ENCODE results near the gene OBP2A.
"Not testable (repeated sequence)": the region's sequence is repeated elsewhere in the genome, so short reads cannot be mapped to it uniquely, and the experiment has no call there.

Gene OBP2A

GRCh38 chr9:135545646-135546176 is at the start of gene OBP2A:
Gene OBP2A, plus strand, starts transcription at chr9:135546126. Its CDS starts 55 bp downstream, at chr9:135546181.
- ATAC-seq, DNase-seq: not testable (repeated sequence)

DNA sequence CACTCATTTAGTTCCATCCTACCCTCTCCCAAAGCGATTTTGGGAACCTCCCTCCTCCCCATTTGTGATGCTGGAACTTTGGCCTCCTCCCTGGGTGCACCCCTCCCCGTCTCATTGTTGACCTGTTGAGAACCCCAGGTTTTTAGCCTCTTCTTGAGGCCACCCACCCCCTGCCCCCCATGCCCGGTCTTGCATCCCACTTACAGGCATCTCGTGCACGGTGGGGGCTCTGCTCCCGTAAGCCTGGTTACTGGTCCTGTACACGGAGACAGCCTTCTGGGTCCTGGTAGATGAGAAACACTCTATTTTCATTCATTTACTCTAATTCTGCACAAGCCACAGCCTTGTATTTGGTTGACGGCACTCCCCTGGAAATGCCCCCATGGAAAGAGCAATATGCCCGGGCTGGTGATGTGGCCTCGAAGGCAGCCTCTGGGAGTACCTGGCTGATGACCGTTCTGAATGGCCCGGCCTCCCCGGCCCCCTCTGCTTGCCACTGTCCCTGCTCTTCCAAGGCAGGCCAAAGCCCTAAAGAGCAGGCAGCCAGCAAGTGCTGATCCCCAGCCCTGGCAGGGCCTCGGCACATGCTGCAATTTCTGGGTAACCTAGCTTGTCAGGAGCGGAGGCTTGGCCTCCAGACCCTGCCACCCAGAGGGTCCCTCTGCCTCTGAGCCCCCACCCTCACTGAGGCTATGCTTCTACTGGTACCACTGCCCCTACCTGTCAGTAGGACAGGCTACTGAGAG is 47.4 kb upstream of the OBP2A start:
- DNase-seq (no peak), ATAC-seq (no peak)

GRCh38 chr9:135499326-135500070 is 46.4 kb upstream of the OBP2A start:
- ATAC-seq (peak; percentile 37), DNase-seq (peak; percentile 92)

GRCh38 chr9:135500071-135500524 is 45.8 kb upstream of the OBP2A start:
- ATAC-seq (no peak), DNase-seq (no peak)

DNA sequence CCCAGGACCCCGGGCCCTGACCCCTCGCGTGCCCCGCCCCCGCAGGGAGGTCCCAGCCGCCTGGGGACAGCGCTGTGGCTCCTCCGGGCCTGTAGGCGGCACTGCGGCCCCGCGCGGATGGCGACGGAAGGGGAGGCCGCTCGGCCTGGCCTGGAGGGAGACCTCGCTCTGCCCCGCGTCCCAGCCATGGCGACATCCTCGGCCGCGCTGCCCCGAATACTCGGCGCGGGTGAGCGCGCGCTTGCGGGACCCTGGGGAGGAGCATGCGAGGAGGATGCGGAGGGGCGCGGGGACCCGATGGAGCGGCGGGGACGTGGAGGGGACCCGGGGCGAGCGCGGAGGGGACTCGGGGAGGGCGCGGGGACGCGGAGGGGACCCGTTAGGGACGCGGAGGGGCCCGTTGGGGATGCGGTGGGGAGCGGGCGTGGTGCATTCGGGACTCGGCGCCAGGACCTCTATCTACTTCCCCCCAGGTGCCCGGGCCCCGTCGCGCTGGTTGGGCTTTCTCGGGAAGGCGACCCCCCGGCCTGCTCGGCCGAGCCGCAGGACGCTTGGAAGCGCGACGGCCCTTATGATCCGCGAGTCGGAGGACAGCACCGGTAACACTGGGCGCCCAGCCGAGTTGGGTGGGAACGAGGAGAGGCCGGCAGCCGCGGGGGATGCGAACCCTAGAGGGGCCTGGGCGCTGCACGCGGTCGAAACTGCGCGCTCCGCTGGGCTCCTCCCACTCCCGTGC is 45.2 kb upstream of the OBP2A start, which contains the start of gene MRPS2:
MRPS2 (plus strand) TSS at position 158 of the 736 bp plus-strand sequence; CDS start at position 187, 29 bp downstream.
- ATAC-seq, result peak; percentile 91

GRCh38 chr9:135501261-135502167 is 44.4 kb upstream of the OBP2A start:
- no peak for ATAC-seq

More for the DNA sequence above, 45.2 kb upstream of the OBP2A start, which contains the start of gene MRPS2:
- DNase-seq, result peak; percentile 90

GRCh38 chr9:135502168-135502872 is 43.6 kb upstream of the OBP2A start:
- DNase-seq, result no peak

More at GRCh38 chr9:135501261-135502167, 44.4 kb upstream of the OBP2A start:
- no peak for DNase-seq

GRCh38 chr9:135502873-135503321 is 43.0 kb upstream of the OBP2A start:
- ATAC-seq (no peak), DNase-seq (no peak)

More at GRCh38 chr9:135502168-135502872, 43.6 kb upstream of the OBP2A start:
- ATAC-seq, result no peak

GRCh38 chr9:135503371-135504261 is 42.3 kb upstream of the OBP2A start:
- DNase-seq (no peak), ATAC-seq (no peak)

- DNase-seq, result peak; percentile 68
- no peak for ATAC-seq
Observed at GRCh38 chr9:135504262-135505243, 41.4 kb upstream of the OBP2A start.

GRCh38 chr9:135505406-135506187 is 40.3 kb upstream of the OBP2A start:
- DNase-seq (no peak), ATAC-seq (no peak)

GRCh38 chr9:135506327-135507103 is 39.4 kb upstream of the OBP2A start:
- DNase-seq (no peak), ATAC-seq (no peak)

GRCh38 chr9:135507104-135508035 is 38.6 kb upstream of the OBP2A start:
- no peak for ATAC-seq
- DNase-seq, result no peak

- ATAC-seq (no peak), DNase-seq (no peak)
Observed at GRCh38 chr9:135508211-135508820, 37.6 kb upstream of the OBP2A start.

- DNase-seq, result no peak
- no peak for ATAC-seq
Observed at GRCh38 chr9:135509458-135509857, 36.5 kb upstream of the OBP2A start.

Data from stimulated activated naive CD8-positive, alpha-beta T cell treated with anti-CD3 and anti-CD28 coated beads, Interleukin-15, Interleukin-2, amounts not matched to agents 100 U/mL and 50 U/mL, for 24 hours (primary cell).